ENCODE results near the gene MARCHF11. TPM values are rescaled to one million over a fixed set of nuclear protein-coding genes. Genes with fewer than 3 reads are reported as not detected.

The MARCHF11 gene
- total and polyA plus RNA-seq, 11 donors, result 0.36 to 7.1 (median 2.3) TPM

GRCh38 chr5:16082053-16082452 lies 97.5 kb downstream of the MARCHF11 start:
- no peak for ATAC-seq
- 20 to 45% (median 37%) methylated on average over 7 of the region's 7 CpGs for WGBS, 4 donors
- H3K27ac ChIP-seq, result peak overlapping the region in 1 of 12 donors; percentile 6
- no peaks in the 10 kb centered on the region for H3K27me3 ChIP-seq
- no peak for DNase-seq
- H3K4me3 ChIP-seq, result no peak overlapping the region
- intact Hi-C loops (cut with DNase I), result no loop called here
- peaks cover 0 to 23% (median 0%) of the 10 kb centered on the region in 12 donors for H3K4me1 ChIP-seq
- TF ChIP-seq, protein P1, sequence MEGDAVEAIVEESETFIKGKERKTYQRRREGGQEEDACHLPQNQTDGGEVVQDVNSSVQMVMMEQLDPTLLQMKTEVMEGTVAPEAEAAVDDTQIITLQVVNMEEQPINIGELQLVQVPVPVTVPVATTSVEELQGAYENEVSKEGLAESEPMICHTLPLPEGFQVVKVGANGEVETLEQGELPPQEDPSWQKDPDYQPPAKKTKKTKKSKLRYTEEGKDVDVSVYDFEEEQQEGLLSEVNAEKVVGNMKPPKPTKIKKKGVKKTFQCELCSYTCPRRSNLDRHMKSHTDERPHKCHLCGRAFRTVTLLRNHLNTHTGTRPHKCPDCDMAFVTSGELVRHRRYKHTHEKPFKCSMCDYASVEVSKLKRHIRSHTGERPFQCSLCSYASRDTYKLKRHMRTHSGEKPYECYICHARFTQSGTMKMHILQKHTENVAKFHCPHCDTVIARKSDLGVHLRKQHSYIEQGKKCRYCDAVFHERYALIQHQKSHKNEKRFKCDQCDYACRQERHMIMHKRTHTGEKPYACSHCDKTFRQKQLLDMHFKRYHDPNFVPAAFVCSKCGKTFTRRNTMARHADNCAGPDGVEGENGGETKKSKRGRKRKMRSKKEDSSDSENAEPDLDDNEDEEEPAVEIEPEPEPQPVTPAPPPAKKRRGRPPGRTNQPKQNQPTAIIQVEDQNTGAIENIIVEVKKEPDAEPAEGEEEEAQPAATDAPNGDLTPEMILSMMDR (IDR thresholded peaks at IDR 0.05), result no peak
- no peak for TF ChIP-seq POLR2A (IDR thresholded peaks at IDR 0.05)
- H3K9me3 ChIP-seq, result no peaks in the 10 kb centered on the region
- no peaks in the 10 kb centered on the region for H3K36me3 ChIP-seq

DNA sequence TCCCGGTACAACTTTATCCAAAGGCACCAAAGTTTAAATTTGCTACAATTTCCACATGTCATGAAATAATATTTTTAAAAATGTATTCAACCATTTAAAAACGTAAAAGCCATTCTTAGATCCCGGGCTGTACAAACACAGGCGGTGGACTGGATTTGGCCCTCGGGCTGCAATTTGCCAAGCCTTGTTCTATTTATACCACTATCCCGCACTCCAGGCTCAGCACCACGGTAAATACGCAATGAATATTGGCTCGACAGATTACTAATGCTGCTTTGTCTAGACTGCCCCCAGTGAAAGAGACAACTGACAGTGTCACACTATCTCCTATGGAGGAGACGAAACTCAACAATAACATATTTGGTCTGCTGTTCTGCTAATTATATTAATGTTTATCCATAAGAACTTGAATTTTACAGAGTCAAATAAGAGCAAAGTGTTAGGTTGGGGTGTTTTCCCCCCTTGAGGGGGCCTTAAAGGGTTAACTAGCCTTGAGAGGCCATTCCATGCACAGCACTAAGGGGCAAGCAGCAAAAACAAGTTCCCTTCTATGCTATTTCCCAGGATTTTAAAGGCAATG lies 98.1 kb downstream of the MARCHF11 start:
- intact Hi-C loops (cut with DNase I), result no loop called here
- peaks cover 0 to 23% (median 0%) of the 10 kb centered on the region in 12 donors for H3K4me1 ChIP-seq
- H3K36me3 ChIP-seq, result no peaks in the 10 kb centered on the region
- H3K27ac ChIP-seq, result peak overlapping the region in 1 of 12 donors; percentile 6
- TF ChIP-seq POLR2A (IDR thresholded peaks at IDR 0.05), result no peak
- TF ChIP-seq, protein P1 (IDR thresholded peaks at IDR 0.05), result no peak
- no peaks in the 10 kb centered on the region for H3K9me3 ChIP-seq
- peak in 3 of 4 donors; percentile 74 to 88 (median 79) for ATAC-seq
- DNase-seq, result peak in 1 of 5 donors; percentile 33
- 56 to 78% (median 65%) methylated on average over 10 of the region's 10 CpGs for WGBS, 4 donors
- H3K4me3 ChIP-seq, result no peak overlapping the region
- no peaks in the 10 kb centered on the region for H3K27me3 ChIP-seq

- intact Hi-C loops (cut with DNase I), result no loop called here
- ATAC-seq (no peak), DNase-seq (no peak)
- Histone ChIP-seq H3K27me3 (no peaks in the 10 kb centered on the region), H3K4me1 (peaks cover 0 to 15% (median 0%) of the 10 kb centered on the region in 12 donors), H3K36me3 (no peaks in the 10 kb centered on the region), H3K27ac (no peak overlapping the region), H3K4me3 (no peak overlapping the region), H3K9me3 (no peaks in the 10 kb centered on the region)
- WGBS, 4 donors, result 57 to 64% (median 59%) methylated on average over 7 of the region's 7 CpGs
- TF ChIP-seq, protein P1 (IDR thresholded peaks at IDR 0.05), result no peak
- TF ChIP-seq POLR2A (IDR thresholded peaks at IDR 0.05), result no peak
Observed at GRCh38 chr5:16076657-16077056, 102.9 kb downstream of the MARCHF11 start.

- WGBS, 4 donors, result 80 to 88% (median 84%) methylated on average over 4 of the region's 4 CpGs
- Histone ChIP-seq H3K4me3 (no peak overlapping the region), H3K9me3 (no peaks in the 10 kb centered on the region), H3K4me1 (no peaks in the 10 kb centered on the region), H3K27ac (no peak overlapping the region), H3K27me3 (no peaks in the 10 kb centered on the region), H3K36me3 (no peaks in the 10 kb centered on the region)
- no peak for ATAC-seq
- TF ChIP-seq POLR2A (IDR thresholded peaks at IDR 0.05), result no peak
- TF ChIP-seq, protein P1 (IDR thresholded peaks at IDR 0.05), result no peak
- no peak for DNase-seq
- intact Hi-C loops (cut with DNase I), result no loop called here
Observed at GRCh38 chr5:16074358-16074757, 105.2 kb downstream of the MARCHF11 start.
